Measurements from ENCODE around the gene CDPF1. TPM values are rescaled to one million over a fixed set of nuclear protein-coding genes. Genes with fewer than 3 reads are reported as not detected.

Gene CDPF1
- total and polyA plus RNA-seq, 2 of the 4 experiments (the other 2 are of a cell fraction): 11.5 to 14.5 TPM

DNA sequence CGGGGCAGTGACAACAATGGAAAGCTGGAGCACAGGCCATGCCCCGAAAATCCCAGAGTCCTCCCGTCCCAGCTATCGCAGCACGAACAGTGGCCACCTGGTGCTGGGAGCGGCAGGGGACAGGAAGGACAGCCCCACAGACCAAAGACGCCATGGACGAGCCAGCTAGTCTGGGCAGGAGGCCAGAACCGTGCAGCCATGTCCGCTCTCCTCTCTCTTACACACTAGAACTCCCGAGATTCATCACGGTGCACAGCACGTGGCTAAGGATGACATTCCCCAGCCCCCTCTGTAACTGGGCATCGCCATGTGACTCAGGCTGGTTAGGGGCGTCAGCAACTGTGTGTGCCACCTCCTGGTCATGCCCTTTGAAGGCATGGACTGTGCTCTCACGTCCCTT, 4.6 kb downstream of the CDPF1 start:
- H3K79me1 ChIP-seq (ENCODE audit: low read depth in 1 of 2, low read length in 2 of 2): peaks cover 4 to 41% of the 10 kb centered on the region in 2 experiments
- no peak overlapping the region for H2BK5ac ChIP-seq (ENCODE audit: low read depth, low read length, poor library complexity, severe bottlenecking)
- peaks cover 14% of the 10 kb centered on the region for H3K36me3 ChIP-seq (ENCODE audit: control insufficient read depth, insufficient read depth, low read length)
- H2AFZ ChIP-seq (replicated peaks; ENCODE audit: low read length, poor library complexity): peak overlapping the region; percentile 75
- ATAC-seq (ENCODE audit: low read depth): no peak
- no peak overlapping the region; the same call in 1 of the 2 replicates for H2AK5ac ChIP-seq (ENCODE audit: low read depth, low read length)
- H3K4me3 ChIP-seq (ENCODE audit: insufficient read depth, low read depth, low read length): no peak overlapping the region
- DNase-seq: no peak
- peaks cover 23% of the 10 kb centered on the region for H3K9me1 ChIP-seq (ENCODE audit: insufficient read depth, low read length)
- no peak overlapping the region for H3K4ac ChIP-seq (ENCODE audit: low read depth, low read length)
- no peak overlapping the region for H3K4me2 ChIP-seq (ENCODE audit: low read depth, low read length)
- no peak overlapping the region for H3K9ac ChIP-seq (ENCODE audit: low read depth, low read length)
- no peak overlapping the region for H3K27ac ChIP-seq (ENCODE audit: insufficient read depth, low read length)
- in situ Hi-C loops (cut with MboI; ENCODE audit: low sequenced_read_pairs) (no loop called here), intact Hi-C loops (cut with micrococcal nuclease) (no loop called here), dilution Hi-C loops (cut with HindIII; ENCODE audit: low sequenced_read_pairs, unreplicated experiment) (no loop called here)
- H3K23ac ChIP-seq (ENCODE audit: low read depth, low read length): no peak overlapping the region
- BruUV-seq (replicated peaks): no TSS peak
- H4K5ac ChIP-seq (ENCODE audit: low read depth, low read length): no peak overlapping the region
- no peak overlapping the region for H4K8ac ChIP-seq (ENCODE audit: low read depth in 2 of 2, low read length in 2 of 2)
- no peak overlapping the region for H2BK20ac ChIP-seq (ENCODE audit: low read depth, low read length)
- no peak overlapping the region for H3K56ac ChIP-seq (ENCODE audit: extremely low read depth, insufficient read depth, low read length)
- peak overlapping the region; percentile 65 for H2AK9ac ChIP-seq (replicated peaks; ENCODE audit: low read depth, low read length, poor library complexity)
- ChIA-PET POLR2A (ENCODE audit: unreplicated experiment) (no interaction called here), CTCF (no interaction called here)
- H3K14ac ChIP-seq (replicated peaks; ENCODE audit: low read depth, low read length): no peak overlapping the region
- no peaks in the 10 kb centered on the region for H3K27me3 ChIP-seq (ENCODE audit: control insufficient read depth, insufficient read depth, low read length)
- H2BK15ac ChIP-seq (ENCODE audit: low read depth, low read length): no peak overlapping the region
- no peak overlapping the region for H3K18ac ChIP-seq (ENCODE audit: low read depth, low read length)
- H3K9me3 ChIP-seq (ENCODE audit: control insufficient read depth, insufficient read depth, low read length): no peaks in the 10 kb centered on the region
- H3K4me1 ChIP-seq (ENCODE audit: control insufficient read depth, insufficient read depth, low read length): peaks cover 2% of the 10 kb centered on the region; the same call in 1 of the 2 replicates
- TF ChIP-seq, protein P1, sequence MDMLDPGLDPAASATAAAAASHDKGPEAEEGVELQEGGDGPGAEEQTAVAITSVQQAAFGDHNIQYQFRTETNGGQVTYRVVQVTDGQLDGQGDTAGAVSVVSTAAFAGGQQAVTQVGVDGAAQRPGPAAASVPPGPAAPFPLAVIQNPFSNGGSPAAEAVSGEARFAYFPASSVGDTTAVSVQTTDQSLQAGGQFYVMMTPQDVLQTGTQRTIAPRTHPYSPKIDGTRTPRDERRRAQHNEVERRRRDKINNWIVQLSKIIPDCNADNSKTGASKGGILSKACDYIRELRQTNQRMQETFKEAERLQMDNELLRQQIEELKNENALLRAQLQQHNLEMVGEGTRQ (IDR thresholded peaks at IDR 0.05; ENCODE audit: low read depth, low read length): peak; percentile 40; the same call in 1 of the 2 replicates
- no peak for TF ChIP-seq RCOR1 (IDR thresholded peaks at IDR 0.05; ENCODE audit: insufficient replicate concordance, low read length)
- H4K91ac ChIP-seq (ENCODE audit: insufficient read depth, low read depth, low read length): no peak overlapping the region
- H4K20me1 ChIP-seq (ENCODE audit: insufficient read depth, low read length): no peaks in the 10 kb centered on the region; the same call in none of the 2 replicates
- no peak overlapping the region for H2BK120ac ChIP-seq (ENCODE audit: low read depth, low read length)
- 52% methylated on average over 11 of the region's 16 CpGs; no CpG with 5 or more reads in 1 of the 2 experiments for WGBS, 2 experiments (ENCODE audit: extremely low coverage in 2 of 2, insufficient read length in 1 of 2)
